T follicular helper cell (primary cell): Measurements from ENCODE around the gene SLC16A3.

ENCODE experiments used
- DNase-seq: peaks from one replicate; pipeline ENCODE4 v3.0.0-alpha.2; 2020; ENCODE audit warnings: low read depth

The SLC16A3 gene

GRCh38 chr17:82223517-82223916, 5.3 kb upstream of the SLC16A3 start:
- no peak for DNase-seq

- DNase-seq: no peak
These were observed 4.2 kb upstream of the SLC16A3 start for GRCh38 chr17:82224666-82225065.

GRCh38 chr17:82225368-82226029, 3.3 kb upstream of the SLC16A3 start:
- no peak for DNase-seq

- no peak for DNase-seq
These were observed 2.6 kb upstream of the SLC16A3 start for GRCh38 chr17:82226146-82226808.

GRCh38 chr17:82226809-82227628, 1.8 kb upstream of the SLC16A3 start:
- no peak for DNase-seq

- no peak for DNase-seq
These were observed 1.1 kb upstream of the SLC16A3 start for GRCh38 chr17:82227629-82228277.

DNA sequence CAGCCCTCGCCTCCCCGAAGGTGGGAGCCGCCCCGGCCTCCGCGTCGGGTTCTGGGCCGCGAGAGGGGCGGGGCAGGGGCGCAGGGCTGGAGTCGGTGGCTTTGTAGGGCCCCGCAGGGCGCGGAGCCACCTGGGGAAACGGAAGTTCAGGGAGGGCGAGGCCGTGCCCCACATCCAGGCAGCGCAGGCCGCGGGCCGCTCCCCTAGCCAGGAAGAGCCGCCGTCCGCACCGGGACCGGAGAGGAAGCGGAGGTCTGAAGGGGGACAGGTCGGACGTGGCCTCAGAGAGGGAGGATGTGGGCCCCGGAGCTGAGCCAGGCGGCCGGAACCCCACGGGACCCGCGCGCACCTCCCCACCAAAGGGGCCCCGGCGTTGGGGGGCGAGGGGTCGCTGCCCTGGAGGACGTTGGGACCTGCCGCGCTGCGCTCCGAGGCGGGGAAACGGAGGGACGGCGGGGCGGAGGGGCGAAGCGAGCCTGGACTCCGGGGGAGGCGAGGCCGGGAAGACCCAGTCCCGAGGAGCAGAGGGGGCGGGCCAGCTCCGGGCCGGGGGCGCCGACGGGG, 482 bp upstream of the SLC16A3 start:
- DNase-seq: no peak

DNA sequence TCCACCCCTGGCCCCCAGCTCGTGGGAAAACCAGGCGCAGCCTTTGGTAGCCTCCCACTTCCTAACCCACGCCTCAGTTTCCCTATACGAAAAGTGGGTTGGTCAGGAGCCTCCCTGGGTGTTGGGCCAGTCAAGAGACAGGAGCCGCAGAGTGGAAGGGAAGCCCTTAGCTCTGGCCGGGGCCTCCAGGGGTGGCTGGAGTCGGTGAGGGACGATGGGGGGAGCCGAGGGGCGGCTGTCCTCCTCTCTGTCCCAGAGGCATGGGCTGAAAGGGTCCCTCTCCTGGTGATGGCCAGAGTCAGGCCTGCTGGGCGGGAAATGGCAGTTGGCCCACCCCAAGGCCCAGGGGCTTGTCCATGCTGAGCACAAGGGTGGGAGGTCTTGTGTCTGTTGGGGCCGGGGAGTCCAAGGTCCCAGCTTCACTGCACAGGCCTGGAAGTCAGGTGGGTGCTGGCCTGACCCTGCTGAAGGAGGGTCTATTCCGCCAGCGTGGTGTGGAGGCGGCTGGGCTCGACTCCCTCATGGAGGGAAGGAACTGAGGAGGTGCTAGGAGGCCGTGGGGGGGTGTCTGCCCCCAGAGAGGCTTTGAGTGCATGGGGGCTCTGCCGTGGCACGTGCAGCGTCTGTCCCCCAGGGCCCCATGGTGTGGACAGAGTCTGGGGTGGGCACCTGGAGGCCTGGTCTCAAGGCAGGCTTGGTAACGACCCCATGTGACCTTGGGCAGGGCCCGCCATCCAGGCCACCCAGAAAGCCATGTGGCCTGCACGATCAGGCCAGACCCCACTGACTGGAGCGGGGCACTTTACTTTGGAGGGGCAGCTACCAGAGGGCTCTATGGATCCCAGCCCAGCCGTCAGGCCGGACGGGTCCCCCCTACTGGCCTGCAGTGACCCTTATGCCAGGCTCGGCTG, 1.1 kb downstream of the SLC16A3 start:
- no peak for DNase-seq

- no peak for DNase-seq
These were observed 1.9 kb downstream of the SLC16A3 start for GRCh38 chr17:82230609-82231311.

DNA sequence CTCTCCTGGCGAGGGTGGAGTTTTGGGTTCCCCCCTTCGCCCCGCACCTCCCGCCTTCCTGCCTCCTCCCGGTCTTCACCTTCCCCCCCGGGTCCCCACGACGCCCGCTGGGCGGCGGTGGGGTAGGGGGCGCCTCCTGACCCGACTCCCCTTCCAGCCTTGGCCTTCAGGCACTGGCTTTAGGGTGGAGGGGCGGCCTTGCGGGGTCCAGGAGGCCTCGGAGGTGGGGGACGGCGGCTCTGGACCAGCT, 2.4 kb downstream of the SLC16A3 start:
- no peak for DNase-seq

DNA sequence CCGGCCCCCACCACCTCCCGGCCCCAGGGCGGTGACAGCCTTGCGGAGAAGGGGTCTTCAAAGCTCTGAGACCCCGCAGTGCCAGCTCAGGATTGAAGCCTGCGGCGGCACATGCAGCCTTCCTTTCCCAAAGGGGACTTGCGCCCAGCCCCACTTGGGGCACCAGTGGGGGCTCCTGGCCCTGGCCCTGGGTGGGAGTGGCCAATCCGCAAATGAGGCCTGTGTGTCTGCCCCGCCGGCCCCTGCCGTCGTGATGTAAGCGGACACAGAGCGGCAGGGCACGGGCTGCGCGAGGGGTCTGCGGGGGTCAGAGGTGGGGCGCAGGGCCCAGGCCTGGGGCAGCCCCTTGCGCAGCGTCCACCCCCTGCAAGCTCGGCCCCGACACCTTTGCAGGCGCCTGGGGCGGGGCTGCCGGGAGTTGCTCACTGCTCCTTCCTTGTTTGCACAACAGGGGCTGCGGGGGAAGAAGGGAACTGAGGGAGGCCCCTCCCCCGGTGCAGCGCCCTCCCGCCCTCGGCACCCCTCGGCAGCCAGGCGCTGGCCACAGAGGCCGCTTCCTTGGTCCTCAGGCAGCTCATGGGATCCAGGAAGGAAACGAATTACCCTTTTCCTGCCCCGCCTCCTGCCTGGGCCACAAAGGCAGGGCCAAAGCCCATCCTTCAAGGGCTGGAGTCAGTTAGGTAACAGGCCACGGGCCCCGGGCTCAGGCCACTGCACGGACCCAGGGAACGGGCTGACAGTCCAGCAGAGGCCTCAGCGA, 2.9 kb downstream of the SLC16A3 start:
- no peak for DNase-seq

DNA sequence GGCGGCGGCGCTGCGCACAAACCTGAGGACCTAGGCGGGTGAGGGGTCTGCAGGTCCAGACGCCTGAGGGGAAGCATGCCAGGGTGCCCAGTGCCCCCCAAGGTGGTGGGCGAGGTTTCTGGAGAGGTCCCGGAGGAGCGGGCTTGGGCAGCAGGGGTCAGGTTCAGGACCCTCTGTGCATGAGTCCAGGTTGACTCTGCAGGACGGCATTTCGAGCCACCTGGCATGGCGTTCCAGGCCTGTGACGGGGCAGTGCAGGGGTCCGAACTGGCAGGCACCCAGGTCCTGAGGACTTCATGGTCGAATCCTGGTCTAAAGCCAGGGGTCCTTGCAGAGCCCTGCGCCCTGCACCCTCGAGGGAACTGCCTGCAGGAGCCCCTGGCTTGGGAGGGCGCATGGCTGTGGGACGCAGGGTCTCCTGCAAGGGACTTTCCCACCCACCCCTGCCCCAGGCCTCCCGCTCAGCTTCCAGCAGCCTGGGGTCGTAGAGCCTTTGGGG, 3.5 kb downstream of the SLC16A3 start:
- DNase-seq: no peak

GRCh38 chr17:82232876-82233785, 4.3 kb downstream of the SLC16A3 start:
- no peak for DNase-seq

GRCh38 chr17:82234211-82235055, 5.6 kb downstream of the SLC16A3 start:
- no peak for DNase-seq

GRCh38 chr17:82235056-82235774, 6.4 kb downstream of the SLC16A3 start:
- DNase-seq: no peak

- DNase-seq: no peak
These were observed 6.9 kb downstream of the SLC16A3 start for GRCh38 chr17:82235775-82236141.
